ENCODE results near the gene TTC31.
A peak's percentile ranks its signal among the peaks of the same experiment; 100 is the strongest.

Gene TTC31

DNA sequence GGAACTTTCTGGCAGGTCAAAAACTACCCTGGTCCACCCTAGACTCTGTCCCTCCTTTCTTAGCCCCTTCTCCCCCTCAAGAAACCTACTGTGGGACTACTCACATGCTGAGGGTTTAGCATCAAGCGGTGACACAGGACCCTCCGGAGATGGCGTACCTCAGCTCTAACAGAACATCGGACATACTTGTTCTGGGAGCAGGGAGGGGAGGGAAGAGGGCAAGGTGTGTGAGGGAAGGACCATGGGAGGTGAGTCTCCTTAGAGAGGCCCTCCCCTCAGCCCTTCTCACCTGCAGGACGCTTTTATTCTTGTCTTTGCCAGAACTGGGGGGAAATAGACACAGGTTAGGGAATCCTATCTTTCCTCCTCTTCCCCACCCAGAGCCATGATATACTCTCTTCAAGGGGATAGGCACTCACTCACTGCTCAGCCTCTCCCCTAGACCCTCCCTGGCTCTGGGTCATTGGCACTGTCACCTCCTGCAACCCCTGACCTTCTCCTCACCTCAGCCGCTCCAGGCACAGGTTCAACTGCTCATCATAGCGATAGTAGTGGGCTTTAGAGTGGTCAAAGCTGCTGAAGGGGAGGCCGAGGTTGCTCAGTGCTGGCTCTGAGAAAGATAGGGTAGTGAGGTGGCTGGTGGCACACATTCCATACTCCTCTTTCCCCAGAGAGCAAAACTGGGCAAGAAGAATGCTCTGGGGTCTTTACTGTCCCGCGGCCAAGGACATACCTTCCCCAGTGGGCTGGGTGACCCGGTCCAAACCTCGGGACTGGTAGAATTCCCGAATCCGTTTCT lies 22.8 kb downstream of the TTC31 start:
- DNase-seq = no peak

DNA sequence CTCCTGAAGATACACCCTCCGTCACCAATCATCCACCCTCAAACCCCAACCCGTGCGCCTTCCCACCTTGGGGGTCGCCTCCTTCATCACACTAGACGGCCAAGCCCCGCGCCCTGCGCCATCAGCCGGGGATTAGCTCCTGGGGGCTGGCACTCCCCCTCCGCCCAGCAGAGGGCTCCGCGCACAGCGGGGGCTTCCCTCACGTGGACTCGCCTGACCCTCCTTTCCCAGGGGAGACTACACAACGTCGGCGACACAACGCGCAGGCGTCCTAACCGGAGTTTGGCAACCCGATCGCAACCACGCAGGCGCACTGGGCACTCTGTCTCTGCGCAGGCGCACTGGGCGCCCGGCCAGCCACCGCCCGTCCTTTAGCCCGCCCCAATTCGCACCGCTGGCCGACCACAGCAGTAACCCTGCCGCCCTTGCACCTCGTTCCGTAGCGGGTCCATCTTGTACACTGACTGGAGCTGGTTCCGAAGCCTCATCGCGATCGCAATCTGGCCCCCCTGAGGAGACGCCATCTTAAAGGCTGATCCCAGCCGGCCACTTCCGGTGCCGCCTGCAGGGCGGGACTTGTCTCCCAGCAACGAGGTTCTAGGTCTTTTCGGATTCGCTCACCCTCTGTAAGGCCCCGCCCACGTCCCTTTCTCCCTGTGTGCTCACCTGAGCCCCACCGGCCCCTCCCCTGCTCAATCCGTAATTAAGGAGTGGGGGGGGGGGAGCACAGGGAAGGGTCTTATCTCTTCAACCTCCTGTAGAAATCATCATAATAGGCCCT lies 24.5 kb downstream of the TTC31 start, which contains the start of gene PCGF1:
Gene PCGF1, minus strand, starts transcription at position 551 of the 781 bp plus-strand sequence. Its CDS starts 27 bp downstream, at position 524.
- peak; percentile 85 for DNase-seq

DNA sequence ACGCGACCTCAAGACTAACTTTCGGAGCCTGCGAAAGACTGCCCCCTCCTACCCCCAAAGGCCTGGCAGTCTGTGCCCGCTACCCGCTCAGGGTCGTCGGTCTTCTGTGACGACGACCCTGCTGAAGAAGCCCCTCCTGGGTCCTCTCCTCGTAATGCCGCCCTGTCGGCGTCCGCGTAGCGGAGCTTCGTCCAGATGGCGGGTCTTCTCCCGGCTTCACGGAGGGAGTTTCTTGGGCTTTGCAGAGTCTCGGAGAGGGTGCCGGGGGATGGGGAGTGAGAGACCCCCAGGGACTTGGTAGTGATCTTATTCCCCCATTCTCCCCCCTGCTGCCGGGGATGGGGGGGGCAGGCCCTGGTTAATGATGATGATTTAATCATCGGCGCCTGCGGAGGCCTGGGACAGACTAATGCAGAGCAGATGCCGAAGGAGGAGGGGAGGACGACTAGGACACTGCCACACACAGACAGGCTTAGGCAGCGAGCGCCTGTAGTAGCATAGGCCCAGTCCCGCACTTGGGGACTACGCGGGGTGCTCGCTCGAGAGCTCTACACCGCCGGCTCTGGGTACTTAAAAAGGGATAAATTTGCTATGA lies 25.1 kb downstream of the TTC31 start:
- DNase-seq = no peak

DNA sequence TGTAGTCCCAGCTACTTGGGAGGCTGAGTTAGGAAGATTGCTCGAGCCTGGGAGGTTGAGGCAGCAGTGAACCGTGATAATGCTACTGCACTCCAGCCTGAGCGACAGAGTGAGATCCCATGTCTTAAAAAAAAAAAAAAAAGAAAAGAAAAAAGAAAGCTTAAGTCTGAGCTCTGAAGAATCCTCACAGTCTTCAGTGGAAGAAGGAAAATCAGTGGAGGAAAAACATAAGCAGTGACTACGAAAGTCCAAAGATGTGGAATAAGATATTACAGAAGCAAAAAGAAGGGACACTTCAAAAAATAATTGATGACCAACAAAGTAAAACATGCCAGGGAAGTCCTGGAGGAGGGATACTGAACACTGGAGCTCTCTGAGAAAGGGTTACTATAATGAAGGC lies 27.4 kb downstream of the TTC31 start:
- DNase-seq = no peak

DNA sequence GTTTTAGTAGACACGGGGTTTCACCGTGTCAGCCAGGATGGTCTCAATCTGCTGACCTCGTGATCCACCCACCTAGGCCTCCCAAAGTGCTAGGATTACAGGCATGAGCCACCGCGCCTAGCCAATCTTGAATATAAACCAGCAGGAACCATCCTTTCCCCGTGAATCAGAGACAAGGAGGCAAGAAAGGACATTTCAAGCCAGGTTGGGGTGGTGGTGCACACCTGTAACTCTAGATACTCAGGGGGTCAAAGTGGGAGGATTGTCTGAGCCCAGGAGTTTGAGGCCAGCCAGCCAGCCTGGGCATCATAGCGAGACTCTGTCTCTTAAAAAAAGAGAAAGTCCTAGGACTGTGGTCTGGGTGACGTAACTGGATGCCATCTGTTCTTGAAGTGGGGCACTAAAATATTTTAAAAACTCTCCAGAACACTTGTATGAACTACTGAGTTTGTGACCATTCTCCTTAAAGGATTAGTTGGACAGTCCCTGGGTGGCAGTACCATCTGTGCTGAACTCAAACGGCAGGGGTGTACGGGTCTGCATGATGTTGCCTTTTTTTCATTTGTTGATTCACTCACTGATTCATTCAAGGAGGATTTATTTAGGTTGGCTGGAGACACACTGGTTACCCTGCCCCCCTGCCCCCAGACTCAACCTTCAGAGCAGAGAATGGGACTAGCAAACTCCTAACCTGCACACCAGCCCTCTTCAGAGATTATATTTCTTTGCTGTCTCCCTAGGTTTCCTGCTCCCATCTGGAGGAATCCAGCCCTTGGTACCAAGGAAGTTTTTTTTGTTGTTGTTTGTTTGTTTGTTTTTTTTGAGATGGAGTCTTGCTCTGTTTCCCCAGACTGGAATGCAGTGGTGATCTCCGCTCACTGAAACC lies 28.5 kb downstream of the TTC31 start:
- no peak for DNase-seq

DNA sequence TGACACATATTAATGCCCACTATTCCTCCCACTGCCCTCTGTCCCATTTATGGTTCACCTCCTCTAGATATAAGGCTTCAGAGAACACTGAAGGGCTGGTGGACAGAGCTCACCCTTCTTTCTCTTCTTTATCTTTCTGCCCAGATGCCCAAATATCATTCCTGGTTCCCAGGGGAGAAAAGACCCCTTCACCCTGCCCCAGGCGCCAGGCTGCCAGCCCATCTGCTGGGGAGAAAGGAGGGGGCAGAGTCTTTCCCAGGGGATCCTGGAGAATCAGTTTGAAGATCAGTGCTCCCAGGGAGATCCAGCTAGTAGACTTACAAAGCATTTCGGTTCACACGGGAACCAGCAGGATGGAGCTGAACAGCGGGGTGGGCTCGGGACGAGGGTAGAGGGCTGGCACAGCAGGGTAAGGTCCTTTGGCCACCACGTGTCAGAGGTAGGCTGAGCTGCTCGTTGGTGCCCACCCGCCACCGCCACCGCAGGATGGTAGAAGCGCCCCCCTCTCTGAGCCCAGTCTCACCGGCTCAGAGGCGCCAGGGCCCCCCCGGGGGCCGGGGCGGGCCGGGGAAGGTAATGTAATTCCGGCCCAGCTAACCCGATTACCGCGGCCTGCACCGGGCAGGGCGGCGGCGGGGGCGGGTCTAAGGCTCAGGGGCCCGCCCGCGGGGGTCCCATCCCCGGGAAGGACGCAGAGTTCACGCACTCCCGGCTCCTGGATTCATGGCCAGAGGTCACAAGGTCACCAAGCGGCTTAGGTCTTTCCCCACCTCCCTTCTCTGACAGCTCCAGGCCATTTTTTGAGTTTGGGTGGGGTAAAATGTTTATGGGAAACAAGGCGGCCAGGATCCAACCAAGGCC lies 30.1 kb downstream of the TTC31 start:
- DNase-seq = no peak

DNA sequence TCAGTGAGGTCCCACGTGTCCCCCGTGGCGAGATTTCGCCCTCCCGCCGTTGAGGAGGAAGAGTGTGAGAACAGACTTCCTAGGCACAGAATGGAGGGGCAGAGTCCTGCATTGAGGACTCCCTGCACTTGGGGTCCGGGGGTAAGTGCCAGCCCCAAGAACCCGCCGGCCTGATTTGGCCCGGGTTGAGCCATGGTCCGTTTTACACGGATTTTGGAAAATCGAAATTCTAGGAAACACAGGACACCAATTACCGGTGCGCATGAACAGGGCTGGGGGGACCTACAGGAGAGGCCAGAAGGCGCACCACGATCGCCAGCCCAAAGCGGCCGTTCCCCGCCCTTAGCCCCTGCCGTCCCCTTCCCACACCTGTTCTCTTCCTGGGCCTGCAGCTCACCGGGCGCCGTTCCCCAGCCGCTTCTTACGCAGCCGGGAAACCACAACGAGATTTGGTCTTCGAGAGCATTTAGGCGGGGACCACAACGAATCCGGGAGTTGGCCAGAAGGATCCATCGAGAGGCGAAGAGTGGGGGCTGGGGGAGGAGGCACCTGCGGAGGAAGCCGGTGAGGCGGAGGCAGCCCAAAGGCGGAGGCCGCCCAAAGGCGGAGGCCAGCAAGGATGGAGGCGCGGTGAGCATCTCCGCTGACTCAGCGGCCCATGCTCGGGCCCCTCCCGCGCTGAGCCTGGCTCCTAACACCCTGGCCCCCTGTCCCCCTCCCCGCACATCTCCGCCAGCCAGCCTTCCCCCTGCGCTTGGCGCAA lies 30.9 kb downstream of the TTC31 start:
- no peak for DNase-seq

- DNase-seq = no peak
These were observed 31.7 kb downstream of the TTC31 start, which contains the start of gene TLX2 for GRCh38 chr2:74514368-74515270. Gene TLX2, plus strand, starts transcription at chr2:74514450. Its CDS starts 357 bp downstream, at chr2:74514807.

GRCh38 chr2:74515271-74515980 lies 32.5 kb downstream of the TTC31 start:
- DNase-seq = no peak

DNA sequence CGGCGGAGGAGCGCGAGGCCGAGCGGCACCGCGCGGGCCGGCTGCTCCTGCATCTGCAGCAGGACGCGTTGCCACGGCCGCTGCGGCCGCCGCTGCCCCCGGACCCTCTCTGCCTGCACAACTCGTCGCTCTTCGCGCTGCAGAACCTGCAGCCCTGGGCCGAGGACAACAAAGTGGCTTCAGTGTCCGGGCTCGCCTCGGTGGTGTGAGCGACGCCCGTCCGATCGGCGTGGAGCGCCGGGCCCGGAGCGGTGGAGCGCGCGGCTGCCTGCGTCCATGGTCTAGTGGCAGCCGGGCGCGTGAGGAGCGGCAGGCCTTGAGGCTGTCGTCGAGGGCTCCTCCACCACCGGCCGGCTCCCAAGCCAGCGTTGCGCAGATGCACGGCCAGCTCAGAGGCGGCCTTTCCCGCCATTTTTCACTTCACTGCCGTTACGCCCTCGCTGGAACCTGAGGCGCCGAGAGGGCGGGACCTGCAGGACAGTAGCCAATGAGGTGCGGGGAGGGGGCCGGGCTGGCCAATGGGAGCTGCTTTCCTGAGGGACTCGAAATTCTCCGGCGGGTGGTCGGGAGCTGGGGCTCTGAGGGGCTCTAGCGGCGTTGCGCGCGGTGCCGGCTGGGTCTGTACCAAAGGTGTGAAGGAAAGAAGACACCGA lies 33.2 kb downstream of the TTC31 start:
- DNase-seq = no peak

DNA sequence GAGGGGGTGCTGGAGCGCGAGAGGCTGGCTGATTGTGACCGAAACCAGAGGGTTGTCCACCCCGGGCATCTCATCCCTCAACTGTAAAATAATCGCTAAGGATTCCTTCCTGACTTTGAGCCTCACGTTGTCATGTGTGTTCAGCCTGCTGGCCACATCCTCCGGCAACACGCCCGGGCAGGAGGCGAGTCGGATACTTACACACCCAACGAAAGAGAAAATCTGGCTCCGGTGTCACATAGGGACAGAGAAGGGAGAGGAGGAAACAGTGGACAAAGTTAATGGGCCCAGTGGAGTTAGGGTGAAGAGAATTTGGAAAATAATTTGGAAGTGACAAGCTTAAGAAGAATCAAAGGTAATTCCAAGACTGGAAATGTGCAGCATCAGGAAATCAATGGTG lies 33.8 kb downstream of the TTC31 start:
- DNase-seq = no peak

- DNase-seq = no peak
These were observed 39.6 kb downstream of the TTC31 start for GRCh38 chr2:74522516-74522915.

DNA sequence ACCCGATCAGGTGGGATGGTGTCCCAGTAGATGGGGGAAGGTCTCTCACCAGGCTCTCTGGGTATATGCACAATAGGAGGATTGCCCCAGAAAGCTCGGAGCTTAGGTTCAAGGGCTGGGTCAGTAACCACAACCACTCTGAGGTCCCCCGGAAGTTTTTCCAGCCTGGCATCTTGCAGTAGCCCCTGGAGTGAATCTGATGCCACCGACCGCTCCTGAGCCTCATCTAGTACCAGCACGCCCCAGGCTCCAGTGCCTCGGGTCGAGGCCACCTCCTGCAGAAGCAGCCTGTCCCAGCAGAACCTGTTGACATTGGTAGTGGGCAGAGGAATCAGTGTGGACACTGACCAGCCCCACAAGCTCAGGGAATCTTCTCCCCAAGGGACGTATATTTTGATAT lies 41.1 kb downstream of the TTC31 start:
- DNase-seq = no peak

- DNase-seq = no peak
These were observed 42.3 kb downstream of the TTC31 start for GRCh38 chr2:74524955-74525716.

DNA sequence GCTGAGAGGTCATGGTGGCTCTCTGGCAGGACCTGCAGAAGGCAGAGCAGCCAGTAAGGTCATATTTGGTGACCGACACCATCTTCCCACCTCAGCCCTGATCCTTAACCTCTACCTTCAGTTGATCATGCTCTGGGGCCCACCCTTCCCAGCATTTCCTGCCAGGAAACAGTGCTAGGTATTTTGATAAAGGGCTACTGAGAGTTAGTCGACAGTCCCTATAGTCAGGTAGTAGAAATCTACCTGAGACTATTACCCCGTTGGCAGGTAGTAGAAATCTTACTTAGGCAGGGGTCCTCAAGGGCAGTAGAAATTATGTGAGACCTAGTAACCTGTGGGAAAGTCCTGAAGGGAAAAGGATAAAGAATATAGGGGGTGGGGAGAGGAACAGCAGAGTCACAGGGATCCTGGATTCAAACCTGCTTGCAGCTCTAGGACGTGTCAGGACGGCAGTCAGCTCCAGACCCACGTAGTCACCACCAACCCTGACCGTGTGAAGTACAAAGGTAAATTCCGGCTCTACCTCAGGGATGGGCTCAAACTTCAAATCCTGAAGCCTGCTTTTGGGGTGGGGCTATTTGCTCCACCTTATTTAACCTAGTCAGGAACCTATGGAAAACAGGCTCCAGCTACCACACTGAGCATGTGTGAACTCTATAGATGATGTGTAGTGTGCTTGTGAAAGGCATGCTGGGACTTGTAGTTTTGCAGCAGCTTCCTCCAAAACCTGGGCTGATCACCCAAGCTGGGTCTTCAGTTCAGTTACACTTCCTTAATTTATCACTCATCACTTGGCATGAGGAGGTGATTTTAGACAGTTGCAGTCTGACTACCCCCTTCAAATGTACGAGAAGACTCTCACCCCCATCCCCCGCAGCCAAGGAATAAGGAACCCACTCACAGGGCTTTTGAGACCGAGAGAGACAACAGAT lies 43.1 kb downstream of the TTC31 start, which contains the start of gene DQX1:
Gene DQX1, minus strand, starts transcription at position 515 of the 932 bp plus-strand sequence. Its CDS starts 502 bp downstream, at position 13.
- DNase-seq = no peak

DNA sequence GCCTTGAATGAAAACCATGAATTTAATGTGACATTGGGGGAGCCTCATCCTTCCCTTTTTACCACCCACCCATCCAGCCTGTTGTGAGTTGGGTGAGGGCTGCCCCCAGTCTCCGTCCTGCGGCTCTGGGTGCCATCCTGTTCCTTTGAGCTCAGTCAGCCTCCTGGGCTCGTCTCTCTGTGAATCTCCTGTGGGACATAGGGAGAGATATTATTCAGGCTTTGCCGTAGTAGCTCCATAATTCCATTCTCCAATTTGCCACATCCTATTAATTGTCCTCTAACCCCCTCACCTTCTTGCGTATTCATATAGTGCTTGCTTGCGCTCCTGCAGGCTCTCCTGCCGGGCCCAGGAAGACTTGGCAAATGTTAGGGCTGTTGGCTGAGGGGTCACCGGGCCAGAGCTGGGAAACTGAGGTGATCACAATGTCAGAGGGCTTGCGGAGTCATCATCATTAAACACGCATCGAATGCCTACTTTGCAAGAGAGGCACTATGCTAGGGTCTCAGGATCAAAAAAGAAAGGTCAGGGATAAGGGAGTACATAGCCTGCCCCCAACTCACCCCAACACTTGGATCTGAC lies 43.9 kb downstream of the TTC31 start:
- no peak for DNase-seq

Measured in NCI-H2029 treated with DMSO at 0.1 percent for 48 hours (cell line).